Adrenal gland (tissue), 5 donors: ENCODE measurements around the gene DENND5B.

Source experiments
- CTCF ChIP-seq, 6 experiments: fragments of 450-650 bp in 4 of 6; fragments of 200-600 bp in 2 of 6; sonication (generic) in 1 of 6; IDR thresholded peaks; 1 replicate in 5 of 6; 2 replicates in 1 of 6; pipeline versions ENCODE4 v1.5.1 to v1.8.0; 2016 to 2021; ENCODE audit warnings: antibody characterized with exemption in 6 of 6, mild to moderate bottlenecking in 2 of 6, moderate library complexity in 1 of 6
- POLR2A ChIP-seq, 2 donors: fragments of 450-650 bp; IDR thresholded peaks; one replicate each; pipeline ENCODE4 v1.6.1; 2017; ENCODE audit warnings: antibody characterized with exemption in 2 of 2, mild to moderate bottlenecking in 2 of 2, moderate library complexity in 1 of 2
- donor health status: DM: no; HTN: no; CAD: no.

- TF ChIP-seq CTCF (IDR thresholded peaks at IDR 0.05) (no peak), POLR2A (IDR thresholded peaks at IDR 0.05) (no peak)
Observed at GRCh38 chr12:31526158-31526546, 64.8 kb downstream of the DENND5B start.
